Stimulated activated CD8-positive, alpha-beta memory T cell treated with anti-CD3 and anti-CD28 coated beads, Interleukin-2, amount 100 ng/mL, for 48 hours (primary cell): ENCODE results near the gene DHRS3.
"Not testable (repeated sequence)": the region's sequence is repeated elsewhere in the genome, so short reads cannot be mapped to it uniquely, and the experiment has no call there.

ENCODE experiments used
- DNase-seq, 2 donors: peaks; one replicate each; pipeline ENCODE4 v3.0.0-alpha.2; 2020; ENCODE audit warnings: low read depth in 2 of 2

DHRS3 gene

DNA sequence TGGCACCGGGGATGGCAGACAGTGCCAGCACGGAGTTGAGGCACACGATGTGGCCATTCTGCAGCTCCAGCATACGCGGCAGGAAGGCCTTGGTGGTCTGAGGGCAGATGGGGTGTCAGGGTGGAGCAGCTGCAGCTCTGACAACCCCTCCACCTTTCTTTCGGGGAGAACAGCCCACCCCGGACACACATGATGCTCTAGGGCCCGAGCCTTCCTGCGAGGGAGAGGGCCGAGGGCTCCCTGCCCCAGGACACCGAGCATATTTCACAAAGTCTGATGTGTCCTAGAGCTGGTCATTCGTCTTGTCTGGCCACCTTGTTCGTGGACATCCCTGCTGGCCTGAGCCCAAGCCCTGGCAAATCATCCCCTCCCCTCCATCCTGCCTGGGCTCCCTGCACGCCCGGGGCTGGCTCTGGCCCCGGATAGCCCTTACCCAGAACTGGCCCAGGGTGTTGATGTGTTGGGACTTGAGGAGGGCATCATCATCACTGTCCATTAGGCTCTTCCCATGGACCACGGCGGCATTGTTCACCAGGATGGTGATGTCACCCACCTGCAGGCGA is 39.1 kb downstream of the DHRS3 start:
- DNase-seq: no peak

DNA sequence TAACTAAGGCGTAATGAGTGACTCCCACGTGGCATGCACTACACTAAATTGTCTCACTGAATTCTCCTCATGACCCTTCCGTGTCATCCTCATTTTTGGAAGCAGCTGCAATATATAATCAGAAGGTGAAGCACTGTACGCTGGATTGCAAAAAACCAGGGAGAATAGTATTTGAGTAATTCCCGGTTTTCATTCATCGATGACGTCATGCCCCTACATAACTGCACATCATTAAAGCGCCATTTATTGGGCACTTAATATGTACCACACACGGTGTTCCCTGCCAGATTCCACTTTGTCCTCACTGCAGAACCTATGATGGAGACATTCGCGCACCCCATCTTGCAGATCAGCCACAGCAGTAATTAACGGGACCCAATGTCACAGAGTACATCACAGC is 41.0 kb downstream of the DHRS3 start:
- DNase-seq: no peak

GRCh38 chr1:12574757-12575139 is 43.3 kb downstream of the DHRS3 start:
- DNase-seq: no peak

DNA sequence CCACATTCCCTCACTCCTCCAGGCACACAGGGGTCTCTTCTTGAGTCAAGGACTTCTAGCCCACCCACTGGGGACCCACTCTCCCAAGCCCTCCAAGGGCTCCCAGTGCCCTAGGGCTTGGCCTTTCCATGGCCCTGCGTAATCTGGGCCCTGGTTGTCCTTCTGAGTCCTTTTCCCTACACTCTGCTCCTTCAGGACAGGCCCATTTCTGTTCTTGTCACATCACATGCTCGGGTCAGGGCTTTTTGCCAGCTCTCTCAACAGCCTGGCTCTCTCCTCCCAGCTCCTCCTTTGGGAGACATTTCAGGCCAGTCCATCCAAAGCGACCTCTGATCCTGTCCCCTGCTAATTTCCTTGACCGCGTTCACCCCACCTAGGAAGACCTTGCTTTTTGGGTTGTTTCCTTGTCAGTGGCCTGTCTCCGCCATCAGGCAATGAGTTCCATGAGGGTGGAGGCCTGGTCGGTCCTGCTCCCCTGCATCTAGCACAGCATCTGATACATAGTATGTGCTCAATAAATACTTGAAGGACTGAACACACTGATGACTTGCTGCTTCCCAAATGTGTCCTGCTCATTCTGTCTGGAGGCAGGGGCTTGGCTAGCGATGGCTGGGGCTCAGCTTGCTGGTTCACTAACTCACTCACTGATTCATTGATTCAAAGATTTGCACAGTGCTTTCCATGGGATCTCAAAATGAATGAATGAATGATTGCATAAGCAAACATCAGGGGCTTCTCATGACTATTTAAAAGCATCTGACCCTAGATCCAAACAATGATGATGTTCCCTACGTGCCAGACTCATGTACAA is 44.8 kb downstream of the DHRS3 start:
- no peak for DNase-seq

DNA sequence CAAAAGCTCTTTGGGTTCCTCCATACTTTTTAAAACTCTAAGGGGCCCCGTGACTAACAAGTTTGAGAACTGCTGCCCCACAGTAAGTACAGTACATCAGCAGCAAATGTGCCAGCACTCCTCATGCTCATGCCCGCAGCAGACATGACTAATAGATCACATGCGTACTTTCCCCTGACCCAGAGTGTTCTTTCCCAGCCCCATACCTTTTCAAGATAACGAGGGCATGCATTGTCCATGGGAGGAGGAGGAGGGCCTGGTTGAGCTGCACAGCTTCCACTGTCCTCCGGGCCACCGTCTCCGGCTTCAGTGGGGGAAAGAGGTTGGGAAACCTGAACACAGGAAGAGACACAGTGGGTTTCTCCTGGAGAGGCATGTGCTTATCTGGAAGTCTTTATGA is 45.5 kb downstream of the DHRS3 start:
- DNase-seq: no peak

DNA sequence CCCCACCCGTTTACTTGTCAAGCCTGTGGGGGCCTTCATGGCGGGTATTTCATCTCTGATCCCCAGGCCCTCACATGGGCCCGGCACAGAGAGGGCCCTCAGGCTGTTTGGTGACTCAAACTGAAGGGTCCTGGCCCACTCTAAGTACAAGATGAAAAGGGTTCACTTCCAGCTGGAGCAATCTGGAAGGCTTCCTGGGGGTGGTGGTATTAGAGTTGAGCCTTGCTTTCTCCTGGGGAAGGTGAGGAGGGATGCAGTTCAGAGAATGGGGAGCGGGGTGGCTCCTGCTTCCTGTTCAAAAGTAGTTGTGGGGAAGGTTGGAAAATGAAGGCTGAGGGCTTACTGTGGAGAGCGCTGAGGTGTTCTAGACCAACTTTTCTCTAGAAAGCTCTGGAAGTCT is 47.7 kb downstream of the DHRS3 start:
- no peak for DNase-seq

DNA sequence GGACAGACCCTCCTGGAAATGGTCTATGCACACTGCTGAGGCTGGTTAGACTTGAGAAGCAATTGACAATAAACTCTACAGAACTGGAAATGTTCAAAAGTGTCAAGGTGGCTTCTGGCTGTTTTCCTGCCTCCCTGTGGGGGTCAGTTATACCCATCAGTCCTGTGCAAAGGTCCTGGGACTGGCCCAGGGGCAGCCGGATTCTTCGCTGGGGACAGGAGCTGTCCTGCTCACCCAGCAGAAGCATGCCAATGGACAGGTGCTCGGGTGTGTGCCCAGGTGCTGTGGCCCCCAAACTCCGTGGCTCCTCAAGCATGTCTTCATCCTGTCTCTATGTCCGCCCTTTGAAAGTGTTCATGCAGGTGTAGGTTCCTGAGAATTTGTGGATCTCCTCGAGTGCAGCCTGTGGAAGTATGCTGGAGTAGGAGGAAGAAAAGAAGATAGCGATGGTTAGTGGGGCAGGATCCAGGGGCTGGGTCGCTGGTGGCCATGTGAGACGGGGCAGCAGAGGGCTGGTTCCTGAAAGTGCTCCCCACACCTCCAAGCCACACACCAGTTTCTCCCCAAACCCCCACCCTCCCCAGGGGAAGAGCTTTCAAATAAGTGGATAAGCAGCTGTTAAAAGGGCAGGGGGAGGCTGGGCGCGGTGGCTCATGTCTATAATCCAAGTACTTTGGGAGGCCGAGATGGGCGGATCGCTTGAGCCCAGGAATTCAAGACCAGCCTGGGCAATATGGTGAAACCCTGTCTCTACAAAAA is 49.8 kb downstream of the DHRS3 start:
- no peak for DNase-seq

- no peak for DNase-seq
Measured at GRCh38 chr1:12567288-12567819, 50.7 kb downstream of the DHRS3 start.

GRCh38 chr1:12566484-12567287 is 51.3 kb downstream of the DHRS3 start:
- no peak for DNase-seq

GRCh38 chr1:12565966-12566352 is 52.1 kb downstream of the DHRS3 start:
- DNase-seq: no peak

- no peak for DNase-seq
Measured at GRCh38 chr1:12565094-12565965, 52.7 kb downstream of the DHRS3 start.

GRCh38 chr1:12564251-12564650 is 53.8 kb downstream of the DHRS3 start:
- DNase-seq: not testable (repeated sequence)

GRCh38 chr1:12562955-12563576 is 54.9 kb downstream of the DHRS3 start:
- DNase-seq: no peak

DNA sequence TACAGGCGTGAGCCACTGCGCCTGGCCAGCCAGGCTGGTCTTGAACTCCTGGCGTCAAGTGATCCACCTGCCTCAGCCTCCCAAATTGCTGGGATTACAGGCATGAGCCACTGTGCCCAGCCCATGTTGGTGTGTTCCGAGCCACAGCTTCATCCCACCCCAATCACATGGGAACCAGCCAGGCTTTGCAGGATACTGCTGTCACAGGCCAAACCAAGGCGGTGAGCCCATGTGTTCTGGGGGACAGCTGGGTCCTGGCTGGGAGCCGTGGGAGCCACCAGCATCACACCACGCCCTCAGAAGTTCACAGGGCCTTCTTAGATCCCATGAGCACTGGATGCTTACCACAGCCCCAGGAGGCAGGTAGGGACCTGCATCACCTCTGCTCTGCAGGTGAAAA is 56.9 kb downstream of the DHRS3 start:
- DNase-seq: no peak

- no peak for DNase-seq
Measured at GRCh38 chr1:12556957-12557935, 60.8 kb downstream of the DHRS3 start.

- no peak for DNase-seq
Measured at GRCh38 chr1:12556368-12556930, 61.6 kb downstream of the DHRS3 start.

DNA sequence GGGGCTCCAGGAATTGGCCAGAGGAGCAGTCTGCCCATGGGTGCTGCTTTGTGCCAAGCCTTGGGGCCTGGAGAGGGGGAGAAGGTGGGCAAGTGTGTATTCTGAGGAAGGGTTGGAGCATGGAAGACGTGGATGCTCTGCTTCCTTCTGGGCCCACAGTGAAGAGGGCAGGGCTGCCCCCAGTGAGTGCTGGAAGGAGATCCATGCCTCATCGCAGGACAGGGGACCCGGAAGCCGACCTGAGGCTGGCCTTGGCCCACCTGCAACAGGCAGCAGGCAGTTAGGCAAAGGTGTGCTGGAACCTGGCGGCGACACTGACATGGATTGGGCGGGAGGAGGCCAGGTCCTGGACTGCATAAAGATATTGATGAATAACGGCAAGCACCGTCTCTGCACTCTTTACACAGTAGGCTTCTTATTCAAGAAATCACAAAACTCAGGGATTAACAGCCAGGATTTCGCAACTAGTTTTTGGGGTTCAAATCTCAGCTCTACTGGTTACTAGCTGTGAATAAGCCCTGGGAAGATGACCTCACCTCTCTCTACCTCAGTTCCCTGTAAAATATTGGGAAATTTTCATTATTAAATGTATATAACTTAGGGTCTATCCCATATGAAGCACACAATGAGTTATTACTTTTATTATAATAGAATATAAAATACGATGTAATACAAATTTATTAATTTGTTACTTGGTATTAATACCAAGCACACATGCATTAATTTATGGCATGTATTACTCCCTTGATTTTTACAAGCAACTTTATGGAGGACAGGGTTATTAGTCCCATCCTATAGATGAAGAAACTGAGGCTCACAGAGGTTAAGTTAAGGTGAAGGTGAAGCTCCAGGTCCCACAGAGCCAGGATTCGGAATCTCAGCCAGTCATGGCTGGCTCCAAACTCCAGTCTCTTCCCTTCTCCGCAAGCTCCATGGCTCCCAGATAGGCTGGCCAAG is 62.3 kb downstream of the DHRS3 start:
- no peak for DNase-seq
